WI38 (cell line): ENCODE measurements around the gene GALNT2.

Experiments used
- H3K4me3 ChIP-seq: 2 replicates; pipeline ENCODE4 v1.5.1; 2011; ENCODE audit warnings: low read depth, mild to moderate bottlenecking, control low read depth, low read length
- TF ChIP-seq, protein P1 (sequence below): IDR thresholded peaks from 2 replicates; pipeline ENCODE4 v1.5.1; 2012; ENCODE audit warnings: low read depth, mild to moderate bottlenecking, control low read depth, low read length

Gene GALNT2

GRCh38 chr1:230327892-230328284, 260.9 kb downstream of the GALNT2 start:
- TF ChIP-seq, protein P1, sequence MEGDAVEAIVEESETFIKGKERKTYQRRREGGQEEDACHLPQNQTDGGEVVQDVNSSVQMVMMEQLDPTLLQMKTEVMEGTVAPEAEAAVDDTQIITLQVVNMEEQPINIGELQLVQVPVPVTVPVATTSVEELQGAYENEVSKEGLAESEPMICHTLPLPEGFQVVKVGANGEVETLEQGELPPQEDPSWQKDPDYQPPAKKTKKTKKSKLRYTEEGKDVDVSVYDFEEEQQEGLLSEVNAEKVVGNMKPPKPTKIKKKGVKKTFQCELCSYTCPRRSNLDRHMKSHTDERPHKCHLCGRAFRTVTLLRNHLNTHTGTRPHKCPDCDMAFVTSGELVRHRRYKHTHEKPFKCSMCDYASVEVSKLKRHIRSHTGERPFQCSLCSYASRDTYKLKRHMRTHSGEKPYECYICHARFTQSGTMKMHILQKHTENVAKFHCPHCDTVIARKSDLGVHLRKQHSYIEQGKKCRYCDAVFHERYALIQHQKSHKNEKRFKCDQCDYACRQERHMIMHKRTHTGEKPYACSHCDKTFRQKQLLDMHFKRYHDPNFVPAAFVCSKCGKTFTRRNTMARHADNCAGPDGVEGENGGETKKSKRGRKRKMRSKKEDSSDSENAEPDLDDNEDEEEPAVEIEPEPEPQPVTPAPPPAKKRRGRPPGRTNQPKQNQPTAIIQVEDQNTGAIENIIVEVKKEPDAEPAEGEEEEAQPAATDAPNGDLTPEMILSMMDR: no peak

DNA sequence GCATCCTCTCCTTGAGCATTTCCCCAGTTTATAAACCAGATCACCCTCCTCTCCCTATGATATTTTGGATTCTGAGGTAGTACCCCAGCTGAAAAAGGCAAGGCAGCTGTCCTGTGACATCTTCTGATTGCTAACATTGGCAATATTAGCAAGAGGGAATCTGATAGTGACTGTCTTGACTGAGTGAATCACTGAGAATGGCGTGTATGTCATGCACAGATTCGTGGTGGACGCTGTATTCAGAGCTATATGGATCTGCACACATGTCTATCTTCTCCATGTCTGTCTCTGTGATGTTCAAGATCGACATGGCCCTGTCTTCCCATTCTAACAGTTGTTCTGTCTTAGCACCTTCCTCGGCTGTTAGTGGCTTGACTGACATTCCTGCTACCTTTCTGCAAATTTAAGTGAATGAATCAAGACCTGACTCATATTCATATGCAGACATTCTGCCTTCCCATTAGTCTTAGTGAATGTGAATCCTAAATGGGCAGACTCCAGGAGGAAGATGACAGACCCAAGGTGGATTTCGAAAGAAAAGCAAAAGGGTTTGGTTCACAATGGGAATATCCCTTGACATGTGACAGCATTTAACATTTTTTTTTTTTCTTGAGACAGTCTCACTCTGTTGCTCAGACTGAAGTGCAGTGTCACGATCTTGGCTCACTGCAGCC, 261.4 kb downstream of the GALNT2 start:
- H3K4me3 ChIP-seq: no peak overlapping the region
- TF ChIP-seq, protein P1: no peak

More at GRCh38 chr1:230327892-230328284, 260.9 kb downstream of the GALNT2 start:
- H3K4me3 ChIP-seq: no peak overlapping the region

DNA sequence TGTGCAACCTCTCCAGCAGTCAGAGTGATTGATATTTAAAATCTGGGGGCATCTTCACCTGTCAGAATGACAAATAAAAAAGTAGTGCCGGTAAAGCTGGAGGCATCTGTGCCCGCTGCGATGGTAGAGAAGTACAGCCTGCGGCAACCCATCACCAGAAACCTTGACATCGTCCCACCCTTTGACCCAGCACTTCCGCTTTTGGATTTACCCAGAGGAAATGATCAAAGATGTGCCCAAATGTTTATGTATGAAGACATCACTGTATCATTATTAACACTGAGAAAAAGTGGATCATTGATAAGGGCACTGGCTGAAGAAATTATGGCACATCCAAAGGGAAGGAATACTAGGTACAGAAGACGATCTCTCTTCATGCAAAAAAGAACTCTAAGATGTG, 263.1 kb downstream of the GALNT2 start:
- TF ChIP-seq, protein P1: no peak
- H3K4me3 ChIP-seq: no peak overlapping the region
